ENCODE measurements around the gene NDUFS6.

NDUFS6 gene

GRCh38 chr5:1779782-1780613, 21.2 kb upstream of the NDUFS6 start:
- H3K4me3 ChIP-seq (ENCODE audit: low read depth, low read length), result no peak overlapping the region
- no peak for DNase-seq (ENCODE audit: low read depth)
- TF ChIP-seq CTCF (conservative IDR thresholded peaks at IDR 0.05; ENCODE audit: low read depth, low read length), result no peak

GRCh38 chr5:1780614-1780930, 20.6 kb upstream of the NDUFS6 start:
- DNase-seq (ENCODE audit: low read depth), result no peak
- H3K4me3 ChIP-seq (ENCODE audit: low read depth, low read length), result no peak overlapping the region
- no peak for TF ChIP-seq CTCF (conservative IDR thresholded peaks at IDR 0.05; ENCODE audit: low read depth, low read length)

- no peak for TF ChIP-seq CTCF (conservative IDR thresholded peaks at IDR 0.05; ENCODE audit: low read depth, low read length)
- no peak overlapping the region for H3K4me3 ChIP-seq (ENCODE audit: low read depth, low read length)
- no peak for DNase-seq (ENCODE audit: low read depth)
These were observed 20.1 kb upstream of the NDUFS6 start for GRCh38 chr5:1781107-1781506.

GRCh38 chr5:1781726-1782384, 19.4 kb upstream of the NDUFS6 start:
- H3K4me3 ChIP-seq (ENCODE audit: low read depth, low read length), result no peak overlapping the region
- no peak for TF ChIP-seq CTCF (conservative IDR thresholded peaks at IDR 0.05; ENCODE audit: low read depth, low read length)
- DNase-seq (ENCODE audit: low read depth), result no peak

GRCh38 chr5:1782385-1783215, 18.6 kb upstream of the NDUFS6 start:
- no peak for TF ChIP-seq CTCF (conservative IDR thresholded peaks at IDR 0.05; ENCODE audit: low read depth, low read length)
- no peak overlapping the region for H3K4me3 ChIP-seq (ENCODE audit: low read depth, low read length)
- DNase-seq (ENCODE audit: low read depth), result no peak

GRCh38 chr5:1783216-1783554, 18.0 kb upstream of the NDUFS6 start:
- H3K4me3 ChIP-seq (ENCODE audit: low read depth, low read length), result no peak overlapping the region
- no peak for TF ChIP-seq CTCF (conservative IDR thresholded peaks at IDR 0.05; ENCODE audit: low read depth, low read length)
- no peak for DNase-seq (ENCODE audit: low read depth)
